ENCODE measurements around the gene C11orf87.

DNA sequence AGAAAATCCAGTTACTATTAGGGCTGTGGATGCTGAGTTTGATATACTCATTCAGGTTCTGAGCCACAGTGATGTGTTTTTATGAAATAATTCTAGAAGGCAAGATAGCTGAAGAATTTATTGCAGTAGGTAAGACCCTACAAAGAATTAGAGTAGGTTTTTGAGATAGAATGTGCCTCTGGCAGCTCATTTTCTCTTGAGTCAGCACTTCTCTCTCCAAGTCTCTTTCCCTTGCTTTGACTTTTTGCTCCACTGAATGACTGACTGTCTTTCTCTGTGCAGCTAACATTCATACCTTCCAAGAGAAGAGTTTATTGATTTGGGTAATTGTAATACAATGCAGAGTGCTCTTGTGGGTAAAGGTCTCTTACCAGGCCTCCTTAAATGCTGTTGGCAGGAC, 48.0 kb upstream of the C11orf87 start:
- no peak for TF ChIP-seq EZH2phosphoT487 (IDR thresholded peaks at IDR 0.05; ENCODE audit: unreplicated experiment)
- TF ChIP-seq, protein P1, sequence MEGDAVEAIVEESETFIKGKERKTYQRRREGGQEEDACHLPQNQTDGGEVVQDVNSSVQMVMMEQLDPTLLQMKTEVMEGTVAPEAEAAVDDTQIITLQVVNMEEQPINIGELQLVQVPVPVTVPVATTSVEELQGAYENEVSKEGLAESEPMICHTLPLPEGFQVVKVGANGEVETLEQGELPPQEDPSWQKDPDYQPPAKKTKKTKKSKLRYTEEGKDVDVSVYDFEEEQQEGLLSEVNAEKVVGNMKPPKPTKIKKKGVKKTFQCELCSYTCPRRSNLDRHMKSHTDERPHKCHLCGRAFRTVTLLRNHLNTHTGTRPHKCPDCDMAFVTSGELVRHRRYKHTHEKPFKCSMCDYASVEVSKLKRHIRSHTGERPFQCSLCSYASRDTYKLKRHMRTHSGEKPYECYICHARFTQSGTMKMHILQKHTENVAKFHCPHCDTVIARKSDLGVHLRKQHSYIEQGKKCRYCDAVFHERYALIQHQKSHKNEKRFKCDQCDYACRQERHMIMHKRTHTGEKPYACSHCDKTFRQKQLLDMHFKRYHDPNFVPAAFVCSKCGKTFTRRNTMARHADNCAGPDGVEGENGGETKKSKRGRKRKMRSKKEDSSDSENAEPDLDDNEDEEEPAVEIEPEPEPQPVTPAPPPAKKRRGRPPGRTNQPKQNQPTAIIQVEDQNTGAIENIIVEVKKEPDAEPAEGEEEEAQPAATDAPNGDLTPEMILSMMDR (conservative IDR thresholded peaks at IDR 0.05; ENCODE audit: low read depth in 2 of 2) = no peak
- no peak for TF ChIP-seq POLR2AphosphoS5 (IDR thresholded peaks at IDR 0.05; ENCODE audit: low read depth)
- TF ChIP-seq EZH2 (IDR thresholded peaks at IDR 0.05; ENCODE audit: low read depth, unreplicated experiment) = no peak
- no peak for TF ChIP-seq CREB1 (CRISPR knock-in tag; IDR thresholded peaks at IDR 0.05; ENCODE audit: low read depth)
- no peak for TF ChIP-seq ZNF114 (CRISPR knock-in tag; IDR thresholded peaks at IDR 0.05)
- TF ChIP-seq, protein P2, sequence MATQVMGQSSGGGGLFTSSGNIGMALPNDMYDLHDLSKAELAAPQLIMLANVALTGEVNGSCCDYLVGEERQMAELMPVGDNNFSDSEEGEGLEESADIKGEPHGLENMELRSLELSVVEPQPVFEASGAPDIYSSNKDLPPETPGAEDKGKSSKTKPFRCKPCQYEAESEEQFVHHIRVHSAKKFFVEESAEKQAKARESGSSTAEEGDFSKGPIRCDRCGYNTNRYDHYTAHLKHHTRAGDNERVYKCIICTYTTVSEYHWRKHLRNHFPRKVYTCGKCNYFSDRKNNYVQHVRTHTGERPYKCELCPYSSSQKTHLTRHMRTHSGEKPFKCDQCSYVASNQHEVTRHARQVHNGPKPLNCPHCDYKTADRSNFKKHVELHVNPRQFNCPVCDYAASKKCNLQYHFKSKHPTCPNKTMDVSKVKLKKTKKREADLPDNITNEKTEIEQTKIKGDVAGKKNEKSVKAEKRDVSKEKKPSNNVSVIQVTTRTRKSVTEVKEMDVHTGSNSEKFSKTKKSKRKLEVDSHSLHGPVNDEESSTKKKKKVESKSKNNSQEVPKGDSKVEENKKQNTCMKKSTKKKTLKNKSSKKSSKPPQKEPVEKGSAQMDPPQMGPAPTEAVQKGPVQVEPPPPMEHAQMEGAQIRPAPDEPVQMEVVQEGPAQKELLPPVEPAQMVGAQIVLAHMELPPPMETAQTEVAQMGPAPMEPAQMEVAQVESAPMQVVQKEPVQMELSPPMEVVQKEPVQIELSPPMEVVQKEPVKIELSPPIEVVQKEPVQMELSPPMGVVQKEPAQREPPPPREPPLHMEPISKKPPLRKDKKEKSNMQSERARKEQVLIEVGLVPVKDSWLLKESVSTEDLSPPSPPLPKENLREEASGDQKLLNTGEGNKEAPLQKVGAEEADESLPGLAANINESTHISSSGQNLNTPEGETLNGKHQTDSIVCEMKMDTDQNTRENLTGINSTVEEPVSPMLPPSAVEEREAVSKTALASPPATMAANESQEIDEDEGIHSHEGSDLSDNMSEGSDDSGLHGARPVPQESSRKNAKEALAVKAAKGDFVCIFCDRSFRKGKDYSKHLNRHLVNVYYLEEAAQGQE (IDR thresholded peaks at IDR 0.05; ENCODE audit: unreplicated experiment) = no peak
- no peak for TF ChIP-seq STAT1 (IDR thresholded peaks at IDR 0.05; ENCODE audit: unreplicated experiment)
- no peak for TF ChIP-seq JUNB (IDR thresholded peaks at IDR 0.05; ENCODE audit: unreplicated experiment)
- no peak for TF ChIP-seq NANOG (IDR thresholded peaks at IDR 0.05; ENCODE audit: borderline replicate concordance)

Data from GM23338 (cell line).